ENCODE results near the gene FARP1.

Gene FARP1

GRCh38 chr13:98103942-98104880 is 38.7 kb upstream of the FARP1 start:
- Histone ChIP-seq H3K4me3 (ENCODE audit: severe bottlenecking) (no peak overlapping the region), H3K27ac (ENCODE audit: poor library complexity, severe bottlenecking) (no peak overlapping the region), H3K27me3 (ENCODE audit: insufficient read depth, poor library complexity, severe bottlenecking) (no peaks in the 10 kb centered on the region), H3K9me3 (ENCODE audit: severe bottlenecking) (no peaks in the 10 kb centered on the region), H3K4me1 (ENCODE audit: insufficient read depth, poor library complexity, severe bottlenecking) (no peaks in the 10 kb centered on the region), H3K36me3 (ENCODE audit: low read depth) (no peaks in the 10 kb centered on the region)
- DNase-seq (ENCODE audit: low spot score): no peak
- TF ChIP-seq, protein P1, sequence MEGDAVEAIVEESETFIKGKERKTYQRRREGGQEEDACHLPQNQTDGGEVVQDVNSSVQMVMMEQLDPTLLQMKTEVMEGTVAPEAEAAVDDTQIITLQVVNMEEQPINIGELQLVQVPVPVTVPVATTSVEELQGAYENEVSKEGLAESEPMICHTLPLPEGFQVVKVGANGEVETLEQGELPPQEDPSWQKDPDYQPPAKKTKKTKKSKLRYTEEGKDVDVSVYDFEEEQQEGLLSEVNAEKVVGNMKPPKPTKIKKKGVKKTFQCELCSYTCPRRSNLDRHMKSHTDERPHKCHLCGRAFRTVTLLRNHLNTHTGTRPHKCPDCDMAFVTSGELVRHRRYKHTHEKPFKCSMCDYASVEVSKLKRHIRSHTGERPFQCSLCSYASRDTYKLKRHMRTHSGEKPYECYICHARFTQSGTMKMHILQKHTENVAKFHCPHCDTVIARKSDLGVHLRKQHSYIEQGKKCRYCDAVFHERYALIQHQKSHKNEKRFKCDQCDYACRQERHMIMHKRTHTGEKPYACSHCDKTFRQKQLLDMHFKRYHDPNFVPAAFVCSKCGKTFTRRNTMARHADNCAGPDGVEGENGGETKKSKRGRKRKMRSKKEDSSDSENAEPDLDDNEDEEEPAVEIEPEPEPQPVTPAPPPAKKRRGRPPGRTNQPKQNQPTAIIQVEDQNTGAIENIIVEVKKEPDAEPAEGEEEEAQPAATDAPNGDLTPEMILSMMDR (IDR thresholded peaks at IDR 0.05; ENCODE audit: poor library complexity, severe bottlenecking): peak; percentile 25
- peak; percentile 54; the same call in 1 of the 3 replicates for ATAC-seq (ENCODE audit: low read depth)

GRCh38 chr13:98105929-98106336 is 37.0 kb upstream of the FARP1 start:
- no peak overlapping the region for H3K27ac ChIP-seq (ENCODE audit: poor library complexity, severe bottlenecking)
- DNase-seq (ENCODE audit: low spot score): no peak
- H3K36me3 ChIP-seq (ENCODE audit: low read depth): no peaks in the 10 kb centered on the region

DNA sequence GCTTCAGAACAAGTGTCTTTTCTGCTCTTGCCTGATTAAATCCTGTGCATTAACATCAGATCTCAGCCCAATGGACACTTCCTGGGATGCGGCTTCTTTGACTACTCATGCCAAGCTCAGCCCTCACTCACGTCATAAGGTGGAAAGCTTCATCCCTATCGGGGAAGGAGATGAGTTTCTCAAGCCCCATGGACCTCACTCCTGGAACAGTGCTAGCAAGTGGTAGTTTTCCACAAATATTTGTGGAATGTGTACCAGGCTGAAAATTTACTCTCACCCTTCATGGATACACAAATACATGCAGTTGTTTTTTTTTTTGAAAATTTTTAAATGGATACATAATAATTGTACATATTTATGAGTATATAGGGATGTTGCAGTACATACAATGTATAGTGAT is 34.6 kb upstream of the FARP1 start:
- H3K36me3 ChIP-seq (ENCODE audit: low read depth): no peaks in the 10 kb centered on the region
- ATAC-seq (ENCODE audit: low read depth) (no peak), DNase-seq (ENCODE audit: low spot score) (no peak)
- H3K4me3 ChIP-seq (ENCODE audit: severe bottlenecking): no peak overlapping the region
- no peak overlapping the region for H3K27ac ChIP-seq (ENCODE audit: poor library complexity, severe bottlenecking)
- TF ChIP-seq, protein P1 (IDR thresholded peaks at IDR 0.05; ENCODE audit: poor library complexity, severe bottlenecking): no peak
- no peaks in the 10 kb centered on the region for H3K9me3 ChIP-seq (ENCODE audit: severe bottlenecking)
- H3K4me1 ChIP-seq (ENCODE audit: insufficient read depth, poor library complexity, severe bottlenecking): no peaks in the 10 kb centered on the region
- no peaks in the 10 kb centered on the region for H3K27me3 ChIP-seq (ENCODE audit: insufficient read depth, poor library complexity, severe bottlenecking)

More at GRCh38 chr13:98105929-98106336, 37.0 kb upstream of the FARP1 start:
- no peaks in the 10 kb centered on the region for H3K9me3 ChIP-seq (ENCODE audit: severe bottlenecking)
- no peak overlapping the region for H3K4me3 ChIP-seq (ENCODE audit: severe bottlenecking)
- TF ChIP-seq, protein P1 (IDR thresholded peaks at IDR 0.05; ENCODE audit: poor library complexity, severe bottlenecking): no peak
- ATAC-seq (ENCODE audit: low read depth): 0 out of 3 replicates have a peak, but pooled peaks have one; percentile 35
- no peaks in the 10 kb centered on the region for H3K27me3 ChIP-seq (ENCODE audit: insufficient read depth, poor library complexity, severe bottlenecking)
- H3K4me1 ChIP-seq (ENCODE audit: insufficient read depth, poor library complexity, severe bottlenecking): no peaks in the 10 kb centered on the region

GRCh38 chr13:98109226-98109853 is 33.6 kb upstream of the FARP1 start:
- Histone ChIP-seq H3K4me1 (ENCODE audit: insufficient read depth, poor library complexity, severe bottlenecking) (no peaks in the 10 kb centered on the region), H3K9me3 (ENCODE audit: severe bottlenecking) (no peaks in the 10 kb centered on the region), H3K4me3 (ENCODE audit: severe bottlenecking) (no peak overlapping the region), H3K27me3 (ENCODE audit: insufficient read depth, poor library complexity, severe bottlenecking) (no peaks in the 10 kb centered on the region), H3K36me3 (ENCODE audit: low read depth) (no peaks in the 10 kb centered on the region), H3K27ac (ENCODE audit: poor library complexity, severe bottlenecking) (no peak overlapping the region)
- DNase-seq (ENCODE audit: low spot score) (no peak), ATAC-seq (ENCODE audit: low read depth) (no peak)
- TF ChIP-seq, protein P1 (IDR thresholded peaks at IDR 0.05; ENCODE audit: poor library complexity, severe bottlenecking): no peak

All from RWPE2 (cell line).